GM12872 (cell line): ENCODE measurements around the gene OST4.

Source experiments
- CTCF ChIP-seq: IDR thresholded peaks from 3 replicates; pipeline ENCODE4 v1.5.1; 2011; ENCODE audit warnings: low read depth, mild to moderate bottlenecking, low read length, moderate library complexity; ENCODE audit not compliant: insufficient read depth

Gene OST4

DNA sequence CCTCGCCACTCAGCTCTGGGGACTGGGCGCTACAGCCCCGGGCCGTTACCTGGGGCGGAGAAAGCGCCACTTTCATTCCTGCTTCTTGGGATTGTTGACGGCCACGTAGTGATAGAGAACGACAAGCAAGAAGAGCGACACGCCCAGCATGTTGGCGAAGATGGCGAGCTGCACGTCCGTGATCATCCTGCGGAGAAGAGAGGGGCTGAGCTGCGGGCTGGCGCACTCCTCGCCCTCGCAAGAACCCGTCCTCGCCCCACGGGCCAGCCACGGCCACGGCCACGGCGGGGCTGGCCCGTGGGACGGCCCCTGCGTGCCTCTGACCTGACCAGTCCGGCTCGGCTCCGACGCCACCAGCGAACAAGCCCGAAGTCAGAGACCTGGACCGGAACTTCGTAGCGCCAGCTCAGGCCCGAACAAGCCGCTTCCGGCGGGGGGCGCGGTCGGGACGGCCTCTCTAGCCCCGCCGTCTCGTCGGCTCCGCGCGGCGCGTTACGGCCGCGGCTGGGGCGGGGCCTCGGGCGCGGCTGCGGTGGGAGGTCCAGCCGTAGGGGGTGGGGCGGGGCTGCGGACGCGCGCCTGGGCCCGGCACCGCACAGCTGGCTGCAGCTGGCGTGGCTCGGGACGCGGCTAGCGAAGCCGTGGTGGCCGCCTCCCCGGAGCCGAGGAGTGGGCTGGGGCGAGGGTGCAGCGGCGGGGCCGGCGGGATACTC, at the start of gene OST4:
Gene OST4 (minus strand): TSS at position 378 of the 713 bp plus-strand sequence.
- no peak for TF ChIP-seq CTCF

- TF ChIP-seq CTCF: no peak
Measured at GRCh38 chr2:27118525-27119329, 47.3 kb upstream of the OST4 start, which contains the start of gene CGREF1. CGREF1 (minus strand) TSS chr2:27119128; CDS start chr2:27104366, 14,762 bp downstream.

DNA sequence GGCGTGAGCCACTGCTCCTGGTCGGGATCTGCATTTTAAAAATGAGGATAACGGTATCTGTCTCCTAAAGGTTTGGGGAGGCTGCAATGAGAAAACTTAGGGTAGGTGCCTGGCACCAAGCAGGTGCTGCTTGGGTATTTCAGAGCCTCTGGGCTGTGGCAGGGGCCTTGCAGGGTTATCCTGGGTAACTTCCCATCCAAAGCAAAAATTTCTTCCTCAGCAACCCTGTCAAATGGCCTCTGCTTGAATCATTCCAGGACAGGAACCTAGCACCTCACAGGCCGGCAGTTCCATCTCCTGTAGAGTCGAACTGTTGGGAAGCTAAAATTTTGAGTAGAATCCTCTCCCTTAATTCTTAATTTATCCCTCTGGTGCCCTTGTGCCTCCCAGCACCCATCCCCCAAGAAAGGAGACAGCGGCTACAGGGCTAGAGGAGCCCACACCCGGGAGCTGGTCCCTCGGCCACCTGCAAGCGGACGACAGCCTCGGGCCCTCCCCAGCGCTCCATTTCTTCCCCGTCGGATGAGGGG, 46.6 kb upstream of the OST4 start:
- TF ChIP-seq CTCF: no peak

- TF ChIP-seq CTCF: no peak
Measured at GRCh38 chr2:27115519-27115918, 44.1 kb upstream of the OST4 start.

- no peak for TF ChIP-seq CTCF
Measured at GRCh38 chr2:27109083-27109482, 37.6 kb upstream of the OST4 start.

DNA sequence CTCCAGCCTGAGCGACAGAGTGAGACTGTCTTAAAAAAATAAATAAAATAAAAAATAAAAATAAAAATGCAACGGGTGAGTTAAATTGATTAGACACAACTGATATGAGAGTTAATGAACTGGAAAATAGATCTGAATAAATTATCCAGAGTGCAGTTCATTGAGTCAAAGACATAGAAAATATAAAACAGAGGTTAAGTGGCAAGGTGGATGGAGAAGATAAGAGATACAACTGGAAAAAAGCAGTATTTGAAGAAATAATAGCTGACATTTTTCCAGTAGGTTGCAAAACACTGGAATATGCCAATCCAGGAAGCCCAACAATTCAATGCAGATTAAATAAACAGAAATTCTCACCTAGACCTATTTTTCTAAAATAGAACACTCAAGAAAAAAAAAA, 36.8 kb upstream of the OST4 start:
- no peak for TF ChIP-seq CTCF

DNA sequence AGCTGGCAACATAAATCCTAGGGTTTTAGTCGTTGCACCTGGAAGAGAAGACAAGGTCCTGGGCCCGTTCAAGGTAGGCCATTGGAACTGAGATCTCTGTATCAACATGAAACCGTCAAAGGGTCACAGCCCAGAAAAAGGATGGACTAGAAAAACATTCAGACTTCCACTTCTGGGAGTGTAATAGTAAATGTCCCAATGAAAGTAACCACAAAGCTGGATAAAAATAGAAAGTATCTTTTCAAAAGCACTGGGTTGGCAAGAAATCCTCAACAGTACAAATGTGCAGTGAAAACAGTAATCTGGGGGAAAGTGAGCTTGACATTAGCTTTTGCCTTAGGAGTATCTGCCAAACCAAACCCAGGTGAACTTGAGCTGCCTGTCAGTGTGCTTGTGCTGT, 34.5 kb upstream of the OST4 start:
- TF ChIP-seq CTCF: no peak
